8988T (cell line): ENCODE measurements around the gene TOGARAM1.

Source experiments
- DNase-seq: peaks from one replicate; pipeline ENCODE4 v3.0.0; 2011

The TOGARAM1 gene

GRCh38 chr14:44963044-44963528 is 1.1 kb downstream of the TOGARAM1 start:
- no peak for DNase-seq

- no peak for DNase-seq
Measured at GRCh38 chr14:44963775-44964380, 1.9 kb downstream of the TOGARAM1 start.

GRCh38 chr14:44966601-44967336 is 4.8 kb downstream of the TOGARAM1 start:
- no peak for DNase-seq

GRCh38 chr14:44968714-44969113 is 6.7 kb downstream of the TOGARAM1 start:
- no peak for DNase-seq

- no peak for DNase-seq
Measured at GRCh38 chr14:44970907-44971306, 8.9 kb downstream of the TOGARAM1 start.

GRCh38 chr14:44971459-44971858 is 9.5 kb downstream of the TOGARAM1 start:
- DNase-seq: no peak

- no peak for DNase-seq
Measured at GRCh38 chr14:44979273-44979672, 17.3 kb downstream of the TOGARAM1 start.

- DNase-seq: no peak
Measured at GRCh38 chr14:44979740-44980356, 17.9 kb downstream of the TOGARAM1 start.

GRCh38 chr14:44981198-44981597 is 19.2 kb downstream of the TOGARAM1 start:
- no peak for DNase-seq

- DNase-seq: no peak
Measured at GRCh38 chr14:44982594-44982993, 20.6 kb downstream of the TOGARAM1 start.

- no peak for DNase-seq
Measured at GRCh38 chr14:44988694-44989093, 26.7 kb downstream of the TOGARAM1 start.

- no peak for DNase-seq
Measured at GRCh38 chr14:44989497-44990440, 27.8 kb downstream of the TOGARAM1 start.

- no peak for DNase-seq
Measured at GRCh38 chr14:44990533-44990932, 28.5 kb downstream of the TOGARAM1 start.

GRCh38 chr14:44995196-44995595 is 33.2 kb downstream of the TOGARAM1 start:
- no peak for DNase-seq

- no peak for DNase-seq
Measured at GRCh38 chr14:44995770-44996294, 33.8 kb downstream of the TOGARAM1 start.

- DNase-seq: no peak
Measured at GRCh38 chr14:45003924-45004323, 41.9 kb downstream of the TOGARAM1 start.

GRCh38 chr14:45015133-45015532 is 53.1 kb downstream of the TOGARAM1 start:
- no peak for DNase-seq

- DNase-seq: no peak
Measured at GRCh38 chr14:45028107-45028626, 66.2 kb downstream of the TOGARAM1 start.

GRCh38 chr14:45034730-45035129 is 72.7 kb downstream of the TOGARAM1 start:
- DNase-seq: no peak

GRCh38 chr14:45038256-45038655 is 76.3 kb downstream of the TOGARAM1 start:
- no peak for DNase-seq

- DNase-seq: no peak
Measured at GRCh38 chr14:45038865-45039264, 76.9 kb downstream of the TOGARAM1 start.

- no peak for DNase-seq
Measured at GRCh38 chr14:45039390-45039789, 77.4 kb downstream of the TOGARAM1 start.
